HFFc6 (cell line): ENCODE results near the gene SBK1. TPM values are rescaled to one million over a fixed set of nuclear protein-coding genes. Genes with fewer than 3 reads are reported as not detected.

ENCODE experiments used
- DNase-seq: peaks from one replicate; pipeline ENCODE4 v3.0.0-alpha.2; 2018
- H3K27ac Mint-ChIP-seq: 2 replicates; pipeline ENCODE4 v1.8.0; 2020; ENCODE audit warnings: mild to moderate bottlenecking, mixed read lengths
- H3K27me3 Mint-ChIP-seq: 2 replicates; pipeline ENCODE4 v1.8.0; 2021; ENCODE audit warnings: mild to moderate bottlenecking, moderate library complexity, mixed read lengths; ENCODE audit not compliant: insufficient read depth
- H3K36me3 Mint-ChIP-seq: 2 replicates; pipeline ENCODE4 v1.8.0; 2021; ENCODE audit warnings: low read depth, mixed read lengths
- H3K4me1 Mint-ChIP-seq: 2 replicates; pipeline ENCODE4 v1.8.0; 2020; ENCODE audit warnings: low read depth, mixed read lengths
- H3K4me3 Mint-ChIP-seq: 2 replicates; pipeline ENCODE4 v1.8.0; 2020; ENCODE audit warnings: mild to moderate bottlenecking, moderate library complexity, mixed read lengths
- H3K9me3 Mint-ChIP-seq: 2 replicates; pipeline ENCODE4 v1.8.0; 2020; ENCODE audit warnings: mild to moderate bottlenecking, mixed read lengths
- CTCF ChIP-seq: fragments of 200-600 bp; sonication (generic); IDR thresholded peaks from 2 replicates; pipeline ENCODE4 v1.5.0; 2021; ENCODE audit warnings: antibody characterized with exemption, mild to moderate bottlenecking
- total RNA-seq, 6 experiments: library from RNA; stranded (reverse); fragmentation: NEBNext Ultra II Directional; extraction: Animal tissue kit (Norgen Biotek cat#: 25700); gene quantifications; 2 replicates in 1 of 6; 3 replicates in 5 of 6; pipeline ENCODE4 v1.2.3, GENCODE V29; 2021

The SBK1 gene
- total RNA-seq, 6 experiments from 2014 or later, result not detected

GRCh38 chr16:28295276-28295675 is 3.0 kb downstream of the SBK1 start:
- Mint-ChIP-seq H3K4me3 (no peak overlapping the region), H3K9me3 (no peaks in the 10 kb centered on the region), H3K36me3 (no peaks in the 10 kb centered on the region), H3K27ac (no peak overlapping the region), H3K4me1 (peaks cover 5% of the 10 kb centered on the region; the same call in 1 of the 2 replicates), H3K27me3 (peaks cover 42% of the 10 kb centered on the region)
- no peak for DNase-seq
- no peak for TF ChIP-seq CTCF

GRCh38 chr16:28297308-28297707 is 5.0 kb downstream of the SBK1 start:
- H3K4me3 Mint-ChIP-seq, result no peak overlapping the region
- no peak for DNase-seq
- H3K27me3 Mint-ChIP-seq, result peaks cover 31% of the 10 kb centered on the region
- TF ChIP-seq CTCF, result no peak
- H3K36me3 Mint-ChIP-seq, result no peaks in the 10 kb centered on the region
- H3K4me1 Mint-ChIP-seq, result no peaks in the 10 kb centered on the region
- no peak overlapping the region for H3K27ac Mint-ChIP-seq
- H3K9me3 Mint-ChIP-seq, result no peaks in the 10 kb centered on the region

GRCh38 chr16:28297784-28298510 is 5.6 kb downstream of the SBK1 start:
- DNase-seq, result no peak
- peaks cover 32% of the 10 kb centered on the region for H3K27me3 Mint-ChIP-seq
- H3K4me3 Mint-ChIP-seq, result no peak overlapping the region
- no peaks in the 10 kb centered on the region for H3K9me3 Mint-ChIP-seq
- no peak overlapping the region for H3K27ac Mint-ChIP-seq
- no peaks in the 10 kb centered on the region for H3K36me3 Mint-ChIP-seq
- no peaks in the 10 kb centered on the region for H3K4me1 Mint-ChIP-seq
- no peak for TF ChIP-seq CTCF

GRCh38 chr16:28298511-28298878 is 6.2 kb downstream of the SBK1 start:
- Mint-ChIP-seq H3K4me3 (no peak overlapping the region), H3K27ac (no peak overlapping the region), H3K9me3 (no peaks in the 10 kb centered on the region), H3K36me3 (no peaks in the 10 kb centered on the region), H3K4me1 (no peaks in the 10 kb centered on the region), H3K27me3 (peaks cover 31% of the 10 kb centered on the region)
- no peak for DNase-seq
- TF ChIP-seq CTCF, result no peak

GRCh38 chr16:28300327-28300726 is 8.0 kb downstream of the SBK1 start:
- no peaks in the 10 kb centered on the region for H3K36me3 Mint-ChIP-seq
- H3K4me3 Mint-ChIP-seq, result no peak overlapping the region
- no peak overlapping the region for H3K27ac Mint-ChIP-seq
- DNase-seq, result no peak
- H3K9me3 Mint-ChIP-seq, result no peaks in the 10 kb centered on the region
- peaks cover 18% of the 10 kb centered on the region for H3K27me3 Mint-ChIP-seq
- no peak for TF ChIP-seq CTCF
- H3K4me1 Mint-ChIP-seq, result no peaks in the 10 kb centered on the region
